NCI-H2107 treated with DMSO at 0.1 percent for 48 hours (cell line): ENCODE measurements around the gene RIMS4.

Experiments used
- DNase-seq: peaks from one replicate; lab custom pipeline; 2025; ENCODE audit not compliant: unreplicated experiment; lab: John Stamatoyannopoulos, UW

The RIMS4 gene

GRCh38 chr20:44703956-44704488, 106.3 kb downstream of the RIMS4 start:
- no peak for DNase-seq

GRCh38 chr20:44703183-44703925, 107.0 kb downstream of the RIMS4 start:
- DNase-seq: no peak

GRCh38 chr20:44702776-44703175, 107.6 kb downstream of the RIMS4 start:
- no peak for DNase-seq

- DNase-seq: no peak
Observed at GRCh38 chr20:44701858-44702256, 108.5 kb downstream of the RIMS4 start.
